DMS79 (cell line): ENCODE data around the gene MITF.
"Not testable (repeated sequence)": the region's sequence is repeated elsewhere in the genome, so short reads cannot be mapped to it uniquely, and the experiment has no call there.

Experiments used
- DNase-seq: peaks from one replicate; lab custom pipeline; 2025; lab: John Stamatoyannopoulos, UW

The MITF gene

DNA sequence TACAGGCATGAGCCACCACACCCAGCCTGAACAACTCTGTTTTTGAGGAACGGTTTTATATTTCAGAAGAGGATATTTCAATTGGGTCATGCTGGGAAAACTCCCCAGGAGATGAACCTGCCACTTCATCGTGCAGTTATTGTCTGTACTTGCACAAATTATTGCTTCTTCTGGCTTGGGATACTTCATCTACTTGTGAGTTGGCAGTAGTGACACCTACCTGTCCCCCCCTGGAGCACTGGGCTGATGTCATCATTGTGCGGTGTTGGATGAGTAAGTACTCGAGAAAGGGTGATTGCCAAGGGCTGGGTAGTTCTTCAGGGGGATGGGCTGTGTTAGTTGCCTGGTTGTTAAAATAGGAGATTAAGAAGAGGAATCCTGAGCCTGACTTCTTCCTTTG is 175.1 kb downstream of the MITF start:
- no peak for DNase-seq

DNA sequence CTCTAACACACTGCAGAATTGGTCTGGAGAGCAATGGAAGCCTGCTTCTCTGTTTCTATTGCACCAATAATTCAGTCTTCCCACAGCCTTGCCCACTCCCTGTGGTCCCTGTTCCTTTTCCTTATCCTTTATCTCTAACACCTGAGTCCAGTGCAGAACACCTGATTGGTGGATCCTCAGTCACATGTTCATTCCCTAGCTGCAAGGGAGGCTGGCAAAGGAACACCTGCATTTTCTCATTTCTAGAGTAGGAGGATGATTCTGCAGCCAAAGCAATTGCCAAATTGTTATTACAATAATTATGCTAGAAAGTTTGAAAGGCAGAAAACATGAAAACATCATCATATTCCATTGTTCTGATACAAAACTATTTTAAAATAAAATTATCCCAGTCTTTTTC is 176.5 kb downstream of the MITF start:
- no peak for DNase-seq

GRCh38 chr3:69920009-69920408 is 180.7 kb downstream of the MITF start:
- DNase-seq, result not testable (repeated sequence)

DNA sequence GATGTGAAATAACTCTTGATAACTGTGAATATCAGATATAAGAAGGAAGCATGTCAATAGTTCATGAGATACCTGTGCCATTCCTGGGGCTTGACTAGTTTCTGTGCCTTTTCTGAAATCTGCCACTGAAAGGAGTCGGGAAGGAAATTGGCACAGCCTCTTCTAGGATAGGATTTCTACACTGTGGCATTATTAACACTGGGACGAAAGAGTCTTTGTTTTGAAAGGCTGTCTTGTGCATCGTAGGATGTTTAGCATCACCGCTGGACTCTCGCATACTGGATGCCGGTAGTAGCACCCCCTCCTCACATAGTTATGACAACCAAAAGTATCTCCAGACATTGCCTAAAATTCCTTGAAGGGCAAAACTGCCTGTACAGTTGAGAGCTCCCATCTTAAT is 182.4 kb downstream of the MITF start:
- DNase-seq, result no peak

DNA sequence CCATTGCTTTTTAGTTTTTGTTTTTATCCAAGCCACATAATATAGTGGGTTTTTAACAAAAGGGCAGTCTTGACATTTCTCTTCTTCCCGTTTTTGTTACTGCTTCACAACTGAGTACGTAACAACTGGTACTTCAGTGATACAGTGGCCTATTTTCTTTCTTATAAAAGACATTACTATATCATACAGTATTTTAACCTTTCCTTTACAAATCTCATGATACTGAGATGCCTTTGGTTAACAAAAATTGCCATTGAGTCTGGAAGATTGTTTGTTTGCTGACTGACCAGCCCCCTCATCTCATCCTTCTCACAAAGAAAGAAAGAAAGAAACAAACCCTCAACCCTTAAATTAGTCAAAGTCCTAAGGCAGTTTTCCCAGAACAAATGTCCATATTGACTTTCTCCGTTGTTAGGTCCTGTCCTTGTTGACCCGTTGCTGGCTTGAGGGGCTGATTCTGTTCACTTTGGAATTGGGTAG is 183.3 kb downstream of the MITF start:
- DNase-seq, result no peak

- no peak for DNase-seq
Measured at GRCh38 chr3:69925506-69925905, 186.2 kb downstream of the MITF start.

DNA sequence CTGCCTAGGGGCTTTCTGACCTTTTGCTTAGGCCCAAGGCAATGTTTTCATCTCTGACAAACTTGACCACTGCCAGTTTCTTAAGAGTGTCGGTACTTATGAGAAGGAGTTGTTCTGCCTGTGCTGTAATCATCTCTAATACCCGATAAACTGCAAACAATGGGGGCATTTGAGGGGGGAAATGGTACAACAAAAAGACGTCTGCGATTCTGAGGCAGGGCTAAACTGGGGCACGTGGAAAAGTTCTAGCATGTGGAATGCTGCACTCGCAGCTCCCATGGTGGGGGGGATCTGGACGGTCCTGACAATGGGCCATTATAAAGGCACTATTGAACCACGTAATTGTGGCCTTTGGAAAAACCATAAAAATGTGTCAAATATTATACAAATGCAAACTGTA is 187.1 kb downstream of the MITF start:
- DNase-seq, result no peak

GRCh38 chr3:69927571-69927970 is 188.3 kb downstream of the MITF start:
- DNase-seq, result no peak

- DNase-seq, result no peak
Measured at GRCh38 chr3:69929019-69929418, 189.8 kb downstream of the MITF start.

DNA sequence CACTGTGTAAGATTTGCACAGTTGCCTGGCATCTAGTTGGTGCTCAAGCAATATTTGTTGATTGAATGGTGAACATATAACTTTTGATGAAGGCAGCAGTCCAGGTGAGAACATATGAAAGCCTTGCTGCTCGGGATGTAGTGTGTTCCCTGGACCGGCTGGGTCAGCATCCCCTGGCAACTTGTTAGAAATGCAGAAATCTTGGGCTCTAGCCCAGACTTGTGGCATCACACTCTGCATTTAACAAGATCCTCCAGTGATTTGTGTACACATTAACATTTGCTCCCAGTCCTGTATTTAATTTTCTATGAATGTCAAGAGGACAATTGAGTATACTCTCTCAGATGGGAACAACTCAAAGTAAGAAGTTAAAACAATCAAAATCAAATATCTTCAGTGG is 191.3 kb downstream of the MITF start:
- DNase-seq, result no peak

DNA sequence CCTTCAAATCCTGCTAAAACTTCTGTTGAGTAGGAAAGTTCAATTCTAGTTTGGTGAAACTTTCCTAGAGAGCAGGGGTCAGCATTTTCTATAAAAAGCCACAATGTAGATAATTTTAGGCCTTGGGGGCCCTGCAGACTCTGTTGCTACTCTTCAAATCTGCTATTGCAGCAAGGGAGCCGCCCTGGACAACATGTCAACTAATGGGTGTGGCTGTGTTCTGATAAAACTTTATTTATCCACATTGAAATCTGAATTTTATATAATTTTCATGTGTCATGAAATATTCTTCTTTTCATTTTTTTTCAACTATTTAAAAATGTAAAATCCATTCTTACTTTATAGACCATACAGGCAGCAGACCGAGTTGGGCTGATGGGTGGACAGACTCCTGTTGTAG is 192.8 kb downstream of the MITF start:
- no peak for DNase-seq

GRCh38 chr3:69932501-69932900 is 193.2 kb downstream of the MITF start:
- DNase-seq, result no peak

GRCh38 chr3:69934398-69934797 is 195.1 kb downstream of the MITF start:
- DNase-seq, result no peak

GRCh38 chr3:69936266-69936665 is 197.0 kb downstream of the MITF start:
- no peak for DNase-seq

DNA sequence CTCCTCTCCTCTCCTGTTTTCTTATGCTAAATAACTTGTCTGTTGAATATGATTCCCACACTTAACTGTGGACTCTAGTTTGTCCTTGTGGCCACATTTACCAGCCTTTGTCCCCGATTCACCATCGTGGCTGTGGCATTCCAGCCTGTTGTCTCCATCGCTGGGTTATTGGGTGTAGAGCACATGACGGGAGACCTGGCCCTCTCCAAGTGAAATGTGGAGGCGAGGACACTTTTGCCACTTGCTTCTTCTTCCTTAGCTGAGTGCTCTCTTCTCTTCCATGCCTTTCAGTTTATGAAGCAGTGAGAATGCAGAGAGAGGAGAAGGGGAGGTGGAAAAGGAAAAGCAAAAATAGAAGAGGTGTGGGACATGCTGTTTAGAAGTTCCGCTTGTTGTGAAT is 198.8 kb downstream of the MITF start:
- DNase-seq, result no peak

- no peak for DNase-seq
Measured at GRCh38 chr3:69938931-69939330, 199.7 kb downstream of the MITF start.

- no peak for DNase-seq
Measured at GRCh38 chr3:69941037-69941436, 201.8 kb downstream of the MITF start.

- no peak for DNase-seq
Measured at GRCh38 chr3:69941439-69942176, 202.3 kb downstream of the MITF start.

GRCh38 chr3:69944931-69945493 is 205.7 kb downstream of the MITF start:
- DNase-seq, result no peak

DNA sequence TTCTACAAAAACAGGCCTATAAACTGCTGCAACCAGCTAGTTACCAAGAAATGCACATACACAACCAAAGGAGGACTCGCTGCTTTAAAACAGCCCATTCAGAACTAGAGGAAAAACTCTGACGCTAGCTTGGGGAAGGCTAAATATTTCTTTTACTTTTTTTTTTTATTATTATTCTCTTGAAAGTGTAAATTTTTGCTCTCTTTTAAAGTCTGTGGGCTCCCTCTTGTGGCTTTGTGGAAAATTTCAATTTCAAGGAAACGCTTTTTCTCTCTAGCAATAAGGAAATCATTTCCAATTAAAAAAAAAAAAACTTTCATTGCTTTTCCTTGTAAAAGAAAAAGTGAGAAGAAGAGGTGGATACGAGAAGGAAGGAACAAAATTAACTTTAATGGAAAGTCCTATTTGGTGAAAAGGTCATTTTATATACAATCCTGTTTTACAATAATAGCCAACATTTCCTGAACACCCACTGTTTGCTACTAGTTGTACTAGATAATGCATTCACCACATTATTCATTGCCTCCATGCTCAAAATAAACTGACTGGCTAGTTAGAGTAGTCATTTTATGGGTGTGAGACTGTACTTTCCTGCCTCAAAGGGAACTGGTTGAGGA is 209.1 kb downstream of the MITF start:
- no peak for DNase-seq

DNA sequence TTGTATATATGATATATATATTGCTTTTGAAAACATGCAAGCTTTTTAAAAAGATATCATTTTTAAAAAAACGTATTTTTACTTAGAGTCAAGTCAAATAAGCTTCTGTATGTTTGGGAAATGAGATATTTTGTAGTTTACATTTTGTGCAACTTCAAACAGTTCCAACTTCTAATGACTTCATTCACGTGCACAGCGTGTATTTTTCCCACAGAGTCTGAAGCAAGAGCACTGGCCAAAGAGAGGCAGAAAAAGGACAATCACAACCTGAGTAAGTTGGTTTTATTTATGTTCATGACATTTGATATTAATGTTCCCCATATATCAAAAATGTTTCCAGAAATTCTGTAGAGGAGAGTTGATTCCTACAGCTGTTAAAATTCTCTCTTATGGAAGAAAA is 212.4 kb downstream of the MITF start:
- no peak for DNase-seq

GRCh38 chr3:69959581-69959980 is 220.3 kb downstream of the MITF start:
- DNase-seq, result no peak

DNA sequence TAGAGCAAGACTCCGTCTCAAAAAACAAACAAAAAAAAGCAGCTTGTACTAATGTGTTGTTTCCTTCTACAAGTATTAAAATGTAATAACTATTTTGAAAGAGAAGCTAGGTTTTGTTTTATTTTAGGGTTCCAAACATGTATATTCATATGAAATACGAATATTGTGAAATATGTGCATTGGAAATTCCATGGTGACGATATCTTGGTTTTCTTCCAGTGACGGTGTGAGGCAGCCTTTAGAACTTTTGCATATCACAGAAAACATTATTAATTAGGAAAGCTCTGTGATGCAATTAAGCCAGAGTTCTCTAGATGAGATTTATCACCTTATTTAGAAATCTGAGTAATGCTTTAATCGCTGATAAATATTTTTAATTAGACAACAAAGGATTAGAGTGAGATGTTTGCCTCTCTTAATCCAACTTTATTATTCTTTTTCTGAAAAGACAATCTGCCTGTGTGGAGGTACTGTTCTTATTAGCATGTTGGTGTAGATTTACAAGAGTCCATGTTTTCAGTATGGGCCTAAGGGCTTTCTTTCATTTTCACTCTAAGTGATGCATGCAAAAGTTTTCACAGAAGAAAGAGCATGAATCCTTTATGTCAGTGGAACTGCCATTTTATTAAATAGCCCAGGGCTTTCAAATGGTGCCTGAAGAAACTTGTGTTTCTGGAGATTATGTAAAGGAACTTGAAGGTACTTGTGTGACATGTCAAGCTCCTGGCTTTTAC is 222.6 kb downstream of the MITF start:
- DNase-seq, result no peak
